H1 (cell line): Measurements from ENCODE around the gene PTGIS. TPM values are rescaled to one million over a fixed set of nuclear protein-coding genes. Genes with fewer than 3 reads are reported as not detected.

Experiments
- CTCF ChIA-PET: fragments of 300-600 bp; sonication (Branson Sonifier 250); formaldehyde crosslinking; loops from one replicate; lab custom pipeline; 2021; ENCODE audit not compliant: partially characterized antibody; lab: Charles Lee
- POLR2A ChIA-PET: fragments of 300-600 bp; sonication (Branson Sonifier 250); formaldehyde crosslinking; loops from one replicate; lab custom pipeline; 2021; ENCODE audit warnings: inconsistent platforms; ENCODE audit not compliant: partially characterized antibody; lab: Charles Lee
- DNase-seq, 2 experiments: peaks; one replicate each; pipeline versions ENCODE4 v3.0.0 to v3.0.0-alpha.2; 2010 to 2022; ENCODE audit warnings: low spot score in 2 of 2, low read depth in 1 of 2, mixed read lengths in 1 of 2
- FAIRE-seq: peaks from 2 replicates; lab custom pipeline; 2011; peaks lifted over from hg19 to GRCh38; lab: Jason Lieb, UNC
- H2AFZ ChIP-seq: 2 replicates; pipeline ENCODE4 v1.8.1; 2012; ENCODE audit warnings: low read length, inconsistent platforms
- H2AK5ac ChIP-seq: 2 replicates; pipeline ENCODE4 v1.6.1; 2013; ENCODE audit warnings: low read depth, low read length
- H2BK120ac ChIP-seq: replicated peaks from 2 replicates; pipeline ENCODE3; 2013; ENCODE audit warnings: low read depth, low read length, inconsistent platforms
- H2BK12ac ChIP-seq: 2 replicates; pipeline ENCODE4 v1.6.1; 2013; ENCODE audit warnings: low read depth, low read length
- H2BK15ac ChIP-seq: 2 replicates; pipeline ENCODE4 v1.6.1; 2013; ENCODE audit warnings: low read length
- H2BK20ac ChIP-seq: 2 replicates; pipeline ENCODE4 v1.6.1; 2013; ENCODE audit warnings: low read length
- H2BK5ac ChIP-seq: 2 replicates; pipeline ENCODE4 v1.6.1; 2013; ENCODE audit warnings: low read depth, low read length
- H3K14ac ChIP-seq: 2 replicates; pipeline ENCODE4 v1.6.1; 2013; ENCODE audit warnings: inconsistent platforms; ENCODE audit not compliant: insufficient read length
- H3K18ac ChIP-seq: 2 replicates; pipeline ENCODE4 v1.6.1; 2013; ENCODE audit warnings: low read length; ENCODE audit errors: extremely low read depth
- H3K23ac ChIP-seq: 2 replicates; pipeline ENCODE4 v1.6.1; 2013; ENCODE audit warnings: inconsistent platforms; ENCODE audit not compliant: insufficient read length
- H3K23me2 ChIP-seq: 2 replicates; pipeline ENCODE4 v1.6.1; 2013; ENCODE audit warnings: low read depth, low read length
- H3K27ac ChIP-seq: 2 replicates; pipeline ENCODE4 v1.6.1; 2011; ENCODE audit warnings: low read depth, low read length, inconsistent platforms
- H3K27me3 ChIP-seq, 4 experiments: replicated peaks in 1 of 4; 1 replicate in 1 of 4; 2 replicates in 3 of 4; pipeline versions ENCODE4 v1.6.1 to v1.8.1; 2011 to 2013; ENCODE audit warnings: low read length in 3 of 4, mild to moderate bottlenecking in 3 of 4, inconsistent platforms in 2 of 4, mixed read lengths in 2 of 4, moderate library complexity in 1 of 4; ENCODE audit not compliant: control insufficient read depth in 3 of 4, insufficient read depth in 3 of 4; ENCODE audit errors: extremely low read depth in 1 of 4
- H3K36me3 ChIP-seq, 4 experiments: 2 replicates each; pipeline versions ENCODE4 v1.6.1 to v1.8.1; 2011 to 2013; ENCODE audit warnings: mild to moderate bottlenecking in 4 of 4, low read length in 3 of 4, moderate library complexity in 2 of 4, control low read depth in 1 of 4, inconsistent platforms in 1 of 4; ENCODE audit not compliant: insufficient read depth in 4 of 4, control insufficient read depth in 2 of 4
- H3K4ac ChIP-seq: replicated peaks from 2 replicates; pipeline ENCODE3; 2013; ENCODE audit warnings: low read length, low read depth, mixed read lengths, inconsistent platforms; ENCODE audit not compliant: insufficient read length
- H3K4me1 ChIP-seq, 4 experiments: replicated peaks in 1 of 4; 1 replicate in 1 of 4; 2 replicates in 3 of 4; pipeline versions ENCODE4 v1.6.1 to v1.8.1; 2011 to 2013; ENCODE audit warnings: low read length in 3 of 4, inconsistent platforms in 2 of 4, mixed read lengths in 1 of 4; ENCODE audit not compliant: insufficient read depth in 4 of 4, control insufficient read depth in 3 of 4
- H3K4me2 ChIP-seq, 2 experiments: 2 replicates each; pipeline versions ENCODE4 v1.6.1 to v1.8.1; 2011 to 2013; ENCODE audit warnings: low read depth in 2 of 2, low read length in 2 of 2, control low read depth in 1 of 2, inconsistent platforms in 1 of 2, mild to moderate bottlenecking in 1 of 2; ENCODE audit not compliant: insufficient read depth in 1 of 2
- H3K4me3 ChIP-seq, 4 experiments: fragments of 200-600, 300-600 bp in 1 of 4; sonication (generic), shearing (Covaris generic), sonication (Bioruptor Twin) in 1 of 4; 2 replicates each; pipeline versions ENCODE4 v1.5.1 to v1.8.1; 2011 to 2016; ENCODE audit warnings: low read length in 4 of 4, low read depth in 3 of 4, control low read depth in 2 of 4, inconsistent platforms in 2 of 4, mild to moderate bottlenecking in 2 of 4, mixed read lengths in 1 of 4, moderate library complexity in 1 of 4; ENCODE audit not compliant: insufficient read depth in 2 of 4; ENCODE audit errors: extremely low read depth in 1 of 4
- H3K56ac ChIP-seq: replicated peaks from 2 replicates; pipeline ENCODE3; 2013; ENCODE audit warnings: low read depth, mild to moderate bottlenecking, mixed read lengths, low read length, inconsistent platforms; ENCODE audit not compliant: insufficient read length
- H3K79me1 ChIP-seq: 2 replicates; pipeline ENCODE4 v1.6.1; 2013; ENCODE audit warnings: low read depth, low read length, control low read depth
- H3K79me2 ChIP-seq, 2 experiments: 2 replicates each; pipeline versions ENCODE4 v1.6.1 to v1.8.1; 2012 to 2013; ENCODE audit warnings: low read length in 2 of 2, mild to moderate bottlenecking in 2 of 2, inconsistent platforms in 1 of 2; ENCODE audit not compliant: insufficient read depth in 2 of 2, control insufficient read depth in 1 of 2
- H3K9ac ChIP-seq, 4 experiments: replicated peaks in 1 of 4; 1 replicate in 1 of 4; 2 replicates in 3 of 4; pipeline versions ENCODE4 v1.6.1 to v1.8.1; 2011 to 2013; ENCODE audit warnings: low read depth in 3 of 4, low read length in 3 of 4, control low read depth in 2 of 4, mild to moderate bottlenecking in 2 of 4, moderate library complexity in 2 of 4, inconsistent platforms in 1 of 4; ENCODE audit errors: extremely low read depth in 1 of 4
- H3K9me3 ChIP-seq, 2 experiments: 2 replicates each; pipeline versions ENCODE4 v1.6.1 to v1.8.1; 2012 to 2013; ENCODE audit warnings: mild to moderate bottlenecking in 2 of 2, moderate library complexity in 2 of 2, control low read depth in 1 of 2, inconsistent platforms in 1 of 2, low read depth in 1 of 2, low read length in 1 of 2, mixed read lengths in 1 of 2; ENCODE audit not compliant: insufficient read depth in 2 of 2
- H4K20me1 ChIP-seq, 2 experiments: replicated peaks in 1 of 2; 2 replicates each; pipeline versions ENCODE3 to v1.8.1; 2011 to 2013; ENCODE audit warnings: inconsistent platforms in 2 of 2, low read length in 2 of 2, mild to moderate bottlenecking in 1 of 2; ENCODE audit not compliant: insufficient read depth in 2 of 2, control insufficient read depth in 1 of 2
- H4K5ac ChIP-seq: 2 replicates; pipeline ENCODE4 v1.6.1; 2013; ENCODE audit warnings: low read length, low read depth, mixed read lengths, inconsistent platforms; ENCODE audit not compliant: insufficient read length
- H4K8ac ChIP-seq: 2 replicates; pipeline ENCODE4 v1.8.0; 2013; ENCODE audit warnings: mild to moderate bottlenecking, moderate library complexity, low read length, inconsistent platforms; ENCODE audit not compliant: insufficient read depth; ENCODE audit errors: extremely low read depth
- H4K91ac ChIP-seq: replicated peaks from 2 replicates; pipeline ENCODE3; 2013; ENCODE audit warnings: low read length, mixed read lengths, inconsistent platforms; ENCODE audit not compliant: insufficient read length
- BCL11A ChIP-seq, 2 experiments: IDR thresholded peaks; one replicate each; pipeline ENCODE4 v1.6.1; 2011; ENCODE audit warnings: low read depth in 2 of 2, low read length in 2 of 2, mild to moderate bottlenecking in 2 of 2
- KDM1A ChIP-seq: fragments of 200-600, 300-600 bp; sonication (generic); IDR thresholded peaks from 2 replicates; pipeline ENCODE4 v1.7.1; 2016; ENCODE audit warnings: mild to moderate bottlenecking, low read length, borderline replicate concordance
- WGBS, 2 experiments: shearing (Covaris generic) in 1 of 2; methylation state at CpG; one replicate each; pipeline versions ENCODE4 v1.1.6 to v1.1.7; 2013 to 2015; ENCODE audit warnings: low lambda C conversion rate in 2 of 2, mixed read lengths in 2 of 2, inconsistent platforms in 1 of 2, low coverage in 1 of 2, missing lambda C conversion rate in 1 of 2; ENCODE audit not compliant: insufficient replicate concordance in 2 of 2, insufficient coverage in 1 of 2, insufficient read length in 1 of 2; ENCODE audit errors: extremely low coverage in 1 of 2, missing lambda C conversion rate in 1 of 2; 5-methylcytosine and 5-hydroxymethylcytosine counted together
- polyA plus RNA-seq, 7 experiments: library from polyadenylated mRNA; depleted of rRNA in 3 of 7; stranded (reverse) in 5 of 7; unstranded in 2 of 7; fragments of >200 nt in 5 of 7; fragments of 200-250 nt in 2 of 7; gene quantifications; 1 replicate in 5 of 7; 2 replicates in 1 of 7; 4 replicates in 1 of 7; pipeline versions ENCODE4 v1.2.1 to v1.2.3, GENCODE V29; 2011 to 2013; ENCODE audit warnings: missing spikeins in 2 of 7, mixed read lengths in 2 of 7
- total RNA-seq: library from RNA; stranded (reverse); fragmentation: NEBNext Ultra II Directional; extraction: Animal tissue kit (Norgen Biotek cat#: 25700); gene quantifications from 2 replicates; pipeline ENCODE4 v1.2.1, GENCODE V29; 2021

PTGIS gene
- total and polyA plus RNA-seq, 2 of the 8 experiments (the other 6 are each of a cell fraction or from before 2014, with no cell fraction given) = 29.9 to 35.5 TPM

DNA sequence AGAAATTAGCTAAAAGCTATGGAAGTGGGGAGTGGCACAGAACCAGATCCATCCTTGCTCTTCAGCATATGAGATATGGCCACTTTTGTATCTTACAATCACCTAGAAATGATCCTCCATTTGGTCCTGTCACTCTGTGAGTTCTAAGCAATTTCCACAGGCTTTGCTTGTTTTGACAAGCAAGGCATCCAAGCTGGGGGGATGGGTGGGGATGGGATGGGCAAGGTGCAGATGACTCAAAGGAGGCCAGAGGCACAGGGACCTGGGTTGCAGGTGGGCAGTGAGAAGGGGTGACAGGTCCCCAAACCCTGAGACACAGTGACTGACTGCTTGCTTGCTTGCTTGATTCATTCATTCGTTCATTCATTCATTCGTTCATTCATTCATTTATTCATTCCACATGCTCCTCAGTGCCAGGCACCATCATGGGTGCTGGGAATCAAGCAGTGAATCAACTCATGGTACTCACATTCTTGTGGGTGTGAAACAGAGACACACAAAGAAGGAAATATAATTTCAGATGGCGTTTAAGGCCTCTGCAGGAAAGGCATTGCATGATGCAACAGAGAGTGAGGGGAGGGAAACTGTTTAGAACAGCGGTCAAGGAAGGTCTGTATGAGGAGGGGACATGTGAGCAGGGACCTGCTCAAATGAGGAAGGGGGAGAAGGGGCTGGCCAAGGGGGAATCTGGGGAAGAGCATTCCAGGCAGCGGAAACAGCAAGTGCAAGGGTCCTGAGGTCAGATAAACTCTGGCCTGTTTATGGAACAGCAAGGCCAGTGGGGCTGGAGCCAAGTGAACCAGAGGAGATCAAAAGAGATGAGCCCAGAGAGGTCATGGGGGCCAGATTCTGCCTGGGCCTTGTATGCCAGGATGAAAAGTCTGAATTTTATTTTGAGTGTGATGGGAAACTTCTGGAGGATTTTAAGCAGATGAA is 88.9 kb downstream of the PTGIS start:
- peaks cover 0 to 10% (median 7%) of the 10 kb centered on the region in 4 experiments; a peak in 5 of 7 replicates for H3K27me3 ChIP-seq
- H3K4ac ChIP-seq = no peak overlapping the region
- H4K5ac ChIP-seq = no peak overlapping the region
- WGBS, 2 experiments = 81% methylated on average over 5 of the region's 5 CpGs; no CpG with 5 or more reads in 1 of the 2 experiments
- no peaks in the 10 kb centered on the region for H3K79me1 ChIP-seq
- no peak overlapping the region for H3K23ac ChIP-seq
- no peak overlapping the region for H3K9ac ChIP-seq
- H3K79me2 ChIP-seq = no peaks in the 10 kb centered on the region
- no peak overlapping the region for H2AFZ ChIP-seq
- no peak overlapping the region for H2BK12ac ChIP-seq
- no peak overlapping the region for H3K4me2 ChIP-seq
- peaks cover 0 to 2% (median 0%) of the 10 kb centered on the region in 4 experiments; a peak in 1 of 7 replicates for H3K4me1 ChIP-seq
- no peak overlapping the region for H3K18ac ChIP-seq
- no peak overlapping the region for H2BK20ac ChIP-seq
- ChIA-PET POLR2A (interaction anchor here (1.1 kb wide), 1 partner anchor 192 kb away, joined by 3 read pairs; no protein-coding TSS in a partner anchor), CTCF (interaction anchor here (0.7 to 7.7 kb wide), 4 partner anchors 135 to 158 kb away, joined by 3 to 126 read pairs (median 8); no protein-coding TSS in a partner anchor)
- DNase-seq = no peak
- no peak overlapping the region for H4K91ac ChIP-seq
- no peak overlapping the region for H3K4me3 ChIP-seq
- H2BK15ac ChIP-seq = no peak overlapping the region
- TF ChIP-seq KDM1A = peak; percentile 48; the same call in 1 of the 2 replicates
- no peak for TF ChIP-seq BCL11A (IDR thresholded peaks at IDR 0.05; ENCODE audit: low read depth in 2 of 2, low read length in 2 of 2)
- peaks cover 0 to 3% of the 10 kb centered on the region in 2 experiments for H4K20me1 ChIP-seq
- no peaks in the 10 kb centered on the region; a peak in 1 of 4 replicates for H3K9me3 ChIP-seq
- H2AK5ac ChIP-seq = no peak overlapping the region
- H3K14ac ChIP-seq = no peak overlapping the region
- no peak overlapping the region for H4K8ac ChIP-seq
- no peak overlapping the region for H2BK5ac ChIP-seq
- H3K27ac ChIP-seq = no peak overlapping the region
- no peak overlapping the region for H3K56ac ChIP-seq
- no peak overlapping the region for H2BK120ac ChIP-seq
- peaks cover 3% of the 10 kb centered on the region; the same call in 1 of the 2 replicates for H3K23me2 ChIP-seq
- FAIRE-seq = no peak
- no peaks in the 10 kb centered on the region for H3K36me3 ChIP-seq
